ENCODE measurements around the gene SULF2.

GRCh38 chr20:47790580-47790965 is 5.3 kb upstream of the SULF2 start:
- TF ChIP-seq ZFX (IDR thresholded peaks at IDR 0.05), result no peak
- TF ChIP-seq, protein P1, sequence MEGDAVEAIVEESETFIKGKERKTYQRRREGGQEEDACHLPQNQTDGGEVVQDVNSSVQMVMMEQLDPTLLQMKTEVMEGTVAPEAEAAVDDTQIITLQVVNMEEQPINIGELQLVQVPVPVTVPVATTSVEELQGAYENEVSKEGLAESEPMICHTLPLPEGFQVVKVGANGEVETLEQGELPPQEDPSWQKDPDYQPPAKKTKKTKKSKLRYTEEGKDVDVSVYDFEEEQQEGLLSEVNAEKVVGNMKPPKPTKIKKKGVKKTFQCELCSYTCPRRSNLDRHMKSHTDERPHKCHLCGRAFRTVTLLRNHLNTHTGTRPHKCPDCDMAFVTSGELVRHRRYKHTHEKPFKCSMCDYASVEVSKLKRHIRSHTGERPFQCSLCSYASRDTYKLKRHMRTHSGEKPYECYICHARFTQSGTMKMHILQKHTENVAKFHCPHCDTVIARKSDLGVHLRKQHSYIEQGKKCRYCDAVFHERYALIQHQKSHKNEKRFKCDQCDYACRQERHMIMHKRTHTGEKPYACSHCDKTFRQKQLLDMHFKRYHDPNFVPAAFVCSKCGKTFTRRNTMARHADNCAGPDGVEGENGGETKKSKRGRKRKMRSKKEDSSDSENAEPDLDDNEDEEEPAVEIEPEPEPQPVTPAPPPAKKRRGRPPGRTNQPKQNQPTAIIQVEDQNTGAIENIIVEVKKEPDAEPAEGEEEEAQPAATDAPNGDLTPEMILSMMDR (conservative IDR thresholded peaks at IDR 0.05), result no peak
